D341Med (cell line): ENCODE results near the gene NBDY.
"Not testable (repeated sequence)": the region's sequence is repeated elsewhere in the genome, so short reads cannot be mapped to it uniquely, and the experiment has no call there.

Source experiments
- DNase-seq: peaks from one replicate; pipeline ENCODE4 v3.0.0; 2012; ENCODE audit warnings: low spot score

The NBDY gene

DNA sequence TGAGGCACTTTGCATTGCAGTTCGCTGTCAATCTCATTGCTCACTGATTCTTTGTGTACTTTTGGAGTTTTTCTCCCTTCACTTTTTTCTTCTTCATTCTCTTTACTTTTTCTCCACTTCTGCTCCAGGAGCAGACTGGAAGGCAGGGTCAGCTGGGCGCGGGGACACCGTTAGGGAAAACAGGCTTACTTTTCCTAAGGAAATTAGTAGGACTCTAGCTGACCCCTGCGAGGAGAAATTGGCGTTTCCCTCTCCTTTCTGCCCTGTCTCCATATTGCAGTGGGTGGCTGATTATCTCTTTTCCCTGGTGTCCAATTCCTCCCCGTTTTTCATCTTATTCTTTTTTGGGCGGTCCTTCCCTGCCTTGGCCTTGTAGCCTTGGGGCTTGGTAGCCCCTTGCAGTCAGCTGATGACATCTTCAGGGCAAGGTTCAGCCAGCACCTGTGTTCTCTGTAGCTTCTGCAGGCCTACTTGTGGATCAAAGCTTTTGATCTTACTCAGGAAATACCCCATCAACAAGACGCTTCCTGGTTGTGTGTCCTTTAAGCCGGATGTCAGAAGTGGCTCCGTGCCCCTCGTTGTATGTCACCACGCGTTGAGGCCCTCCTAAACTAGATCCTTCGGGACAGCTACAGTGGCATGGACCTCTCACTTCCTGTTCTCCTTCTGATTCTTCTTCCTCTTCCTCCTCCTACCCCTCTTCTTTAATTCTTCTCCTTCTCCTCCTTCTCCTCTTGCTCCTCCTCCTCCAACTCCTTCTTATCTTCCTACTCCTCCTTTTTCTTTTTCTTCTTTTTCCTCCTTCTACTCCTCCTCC, 36.1 kb downstream of the NBDY start:
- peak; percentile 1 for DNase-seq

DNA sequence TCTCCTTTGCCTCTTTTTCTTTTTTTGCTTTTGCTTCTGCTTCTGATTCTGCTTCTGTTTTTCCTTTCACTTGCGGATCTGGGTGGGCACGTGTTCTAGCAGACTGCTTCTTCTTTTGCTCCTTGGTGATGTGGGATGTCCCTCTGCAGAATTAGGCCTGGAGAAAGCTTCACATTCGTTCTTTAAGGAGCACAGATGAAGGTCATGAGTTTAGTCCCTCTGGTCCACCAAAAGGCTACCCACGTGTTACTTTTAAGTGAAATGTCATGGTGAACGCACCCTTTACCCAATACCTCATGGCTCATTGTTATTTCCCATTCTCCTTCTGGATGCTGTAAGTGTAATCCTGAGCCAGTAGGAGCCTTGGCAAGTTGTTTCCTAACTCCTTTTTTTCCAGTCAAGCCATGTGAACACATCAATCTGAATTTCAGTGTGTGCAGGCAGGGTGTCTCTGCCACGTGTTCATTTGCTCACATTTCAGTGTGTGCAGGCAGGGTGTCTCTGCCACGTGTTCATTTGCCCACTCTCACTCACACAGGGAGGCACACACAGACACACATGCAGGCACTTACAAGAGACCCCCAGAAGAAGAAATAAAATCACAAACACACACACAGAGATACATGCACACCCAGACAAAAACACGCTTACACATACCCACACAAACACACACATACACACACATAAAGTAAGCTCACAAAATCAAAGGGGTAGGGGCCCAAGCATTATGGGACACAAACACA, 36.9 kb downstream of the NBDY start:
- no peak for DNase-seq

DNA sequence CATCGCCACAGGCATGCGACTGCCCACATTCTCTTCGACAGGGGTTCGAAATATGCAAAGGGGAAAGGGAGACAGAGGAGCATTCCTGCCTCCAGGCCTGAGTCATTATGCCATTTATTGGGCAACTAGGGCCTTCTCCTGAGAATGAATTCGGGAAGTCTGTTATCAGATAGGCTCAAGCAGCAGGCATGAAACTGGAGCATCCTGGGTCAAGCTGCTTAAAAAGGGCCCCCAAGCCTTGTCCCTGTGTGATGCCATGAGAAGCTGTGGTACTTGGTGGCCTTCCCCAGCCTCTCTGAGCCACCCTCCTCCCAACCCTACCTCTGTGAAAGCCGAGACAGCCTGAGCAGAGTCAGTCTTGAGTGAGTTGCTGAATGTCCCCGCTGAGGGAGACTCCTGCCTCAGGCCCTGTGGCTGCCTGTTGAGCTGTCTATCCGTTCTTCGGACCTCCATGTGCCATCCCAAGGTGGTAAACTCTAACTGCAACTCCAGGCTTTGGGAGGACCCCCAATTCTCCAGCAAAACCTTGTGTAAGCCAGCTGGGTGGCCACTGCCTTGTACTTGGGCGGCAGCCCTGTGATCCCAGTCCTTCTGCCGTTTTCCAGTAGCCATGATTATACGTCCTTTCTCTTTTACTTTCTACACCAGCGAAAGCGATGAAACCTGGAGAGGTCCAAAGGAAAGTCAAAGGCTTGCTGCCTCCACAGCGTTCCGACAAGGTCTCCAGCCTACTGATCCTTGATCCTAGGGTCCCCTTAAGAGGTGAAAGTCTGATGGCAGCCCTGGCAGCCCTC, 37.7 kb downstream of the NBDY start:
- no peak for DNase-seq

DNA sequence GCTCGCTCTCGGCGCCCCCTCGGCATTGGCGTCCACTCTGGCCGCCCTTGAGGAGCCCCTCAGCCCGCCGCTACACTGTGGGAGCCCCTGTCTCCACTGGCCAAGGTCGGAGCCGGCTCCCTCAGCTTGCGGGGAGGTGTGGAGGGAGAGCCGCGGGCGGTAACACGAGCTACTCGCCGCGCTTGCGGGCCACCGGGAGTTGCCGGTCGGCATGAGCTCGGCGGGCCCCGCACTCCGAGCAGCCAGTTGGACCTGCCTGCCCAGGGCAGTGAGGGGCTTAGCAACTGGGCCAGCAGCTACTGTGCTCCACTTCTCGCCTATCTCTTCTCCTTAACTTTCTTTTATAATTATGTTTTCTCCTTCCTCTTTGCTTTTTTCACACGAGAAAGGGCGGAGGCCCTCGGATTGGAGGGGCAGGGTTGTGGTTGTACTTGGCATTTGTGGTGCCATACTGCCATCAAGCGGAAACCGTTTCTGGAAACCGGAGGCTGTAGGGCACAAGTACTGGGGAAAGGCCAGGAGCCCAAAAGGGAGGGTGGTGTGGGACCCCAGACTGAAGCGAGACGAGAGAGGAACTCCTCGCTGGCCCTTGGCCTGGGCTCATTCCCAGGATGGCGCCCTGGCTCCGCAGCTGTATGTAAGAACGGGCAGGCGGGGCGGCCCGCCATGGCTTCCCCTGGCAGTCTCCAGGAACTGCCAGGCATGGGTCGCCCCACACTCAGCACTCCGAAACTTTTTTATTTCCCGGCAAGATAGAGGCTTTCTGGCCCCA, 38.5 kb downstream of the NBDY start:
- DNase-seq = not testable (repeated sequence)

DNA sequence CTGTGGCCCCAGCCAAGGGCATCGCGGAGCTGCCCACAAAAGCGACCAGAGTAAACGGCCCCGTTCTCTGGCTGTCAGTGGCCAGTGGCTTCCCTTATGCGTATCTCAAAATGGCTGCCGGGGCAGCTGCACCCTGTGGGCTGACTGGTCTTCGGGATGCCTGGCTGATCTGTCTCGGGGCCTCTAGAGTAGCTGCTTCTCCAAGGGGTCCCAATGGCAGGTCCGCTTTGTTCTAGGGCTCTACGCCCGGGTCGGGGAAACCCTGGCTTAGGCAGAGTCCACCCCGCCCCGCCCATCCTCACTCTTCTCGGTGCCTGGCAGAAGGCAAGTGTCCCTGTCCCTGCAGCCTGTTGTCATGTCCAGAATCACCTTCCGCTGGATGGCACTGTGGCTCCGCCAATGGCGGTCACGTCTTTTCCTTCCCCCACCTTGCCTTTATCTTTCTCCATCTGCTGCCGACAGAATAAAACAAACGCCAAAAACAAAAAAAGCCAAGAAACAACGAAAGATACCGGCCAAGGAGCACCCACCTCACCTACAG, 39.1 kb downstream of the NBDY start:
- not testable (repeated sequence) for DNase-seq

DNA sequence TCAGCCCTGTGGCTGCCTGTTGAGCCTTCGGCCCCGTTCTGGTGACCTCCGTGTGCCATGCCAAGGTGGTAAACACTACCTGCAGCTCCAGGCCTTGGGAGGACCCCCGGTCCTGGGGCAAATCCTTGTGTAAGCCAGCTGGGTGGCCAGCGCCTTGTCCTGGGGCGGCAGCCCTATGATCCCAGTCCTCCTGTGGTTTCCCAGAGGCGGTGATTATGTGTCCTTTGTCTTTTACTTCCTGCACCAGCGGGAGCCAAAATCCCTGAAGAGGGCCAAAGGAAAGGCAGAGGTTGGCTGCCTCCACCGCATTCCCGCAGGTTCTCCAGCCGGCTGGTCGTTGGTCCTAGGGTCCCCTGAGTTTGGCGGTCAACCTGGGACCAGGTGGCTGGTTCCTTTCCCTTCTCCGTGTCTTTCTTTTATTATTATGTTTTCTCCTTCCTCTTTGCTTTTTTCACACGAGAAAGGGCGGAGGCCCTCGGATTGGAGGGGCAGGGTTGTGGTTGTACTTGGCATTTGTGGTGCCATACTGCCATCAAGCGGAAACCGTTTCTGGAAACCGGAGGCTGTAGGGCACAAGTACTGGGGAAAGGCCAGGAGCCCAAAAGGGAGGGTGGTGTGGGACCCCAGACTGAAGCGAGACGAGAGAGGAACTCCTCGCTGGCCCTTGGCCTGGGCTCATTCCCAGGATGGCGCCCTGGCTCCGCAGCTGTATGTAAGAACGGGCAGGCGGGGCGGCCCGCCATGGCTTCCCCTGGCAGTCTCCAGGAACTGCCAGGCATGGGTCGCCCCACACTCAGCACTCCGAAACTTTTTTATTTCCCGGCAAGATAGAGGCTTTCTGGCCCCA, 43.9 kb downstream of the NBDY start:
- not testable (repeated sequence) for DNase-seq

DNA sequence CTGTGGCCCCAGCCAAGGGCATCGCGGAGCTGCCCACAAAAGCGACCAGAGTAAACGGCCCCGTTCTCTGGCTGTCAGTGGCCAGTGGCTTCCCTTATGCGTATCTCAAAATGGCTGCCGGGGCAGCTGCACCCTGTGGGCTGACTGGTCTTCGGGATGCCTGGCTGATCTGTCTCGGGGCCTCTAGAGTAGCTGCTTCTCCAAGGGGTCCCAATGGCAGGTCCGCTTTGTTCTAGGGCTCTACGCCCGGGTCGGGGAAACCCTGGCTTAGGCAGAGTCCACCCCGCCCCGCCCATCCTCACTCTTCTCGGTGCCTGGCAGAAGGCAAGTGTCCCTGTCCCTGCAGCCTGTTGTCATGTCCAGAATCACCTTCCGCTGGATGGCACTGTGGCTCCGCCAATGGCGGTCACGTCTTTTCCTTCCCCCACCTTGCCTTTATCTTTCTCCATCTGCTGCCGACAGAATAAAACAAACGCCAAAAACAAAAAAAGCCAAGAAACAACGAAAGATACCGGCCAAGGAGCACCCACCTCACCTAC, 44.5 kb downstream of the NBDY start:
- not testable (repeated sequence) for DNase-seq

DNA sequence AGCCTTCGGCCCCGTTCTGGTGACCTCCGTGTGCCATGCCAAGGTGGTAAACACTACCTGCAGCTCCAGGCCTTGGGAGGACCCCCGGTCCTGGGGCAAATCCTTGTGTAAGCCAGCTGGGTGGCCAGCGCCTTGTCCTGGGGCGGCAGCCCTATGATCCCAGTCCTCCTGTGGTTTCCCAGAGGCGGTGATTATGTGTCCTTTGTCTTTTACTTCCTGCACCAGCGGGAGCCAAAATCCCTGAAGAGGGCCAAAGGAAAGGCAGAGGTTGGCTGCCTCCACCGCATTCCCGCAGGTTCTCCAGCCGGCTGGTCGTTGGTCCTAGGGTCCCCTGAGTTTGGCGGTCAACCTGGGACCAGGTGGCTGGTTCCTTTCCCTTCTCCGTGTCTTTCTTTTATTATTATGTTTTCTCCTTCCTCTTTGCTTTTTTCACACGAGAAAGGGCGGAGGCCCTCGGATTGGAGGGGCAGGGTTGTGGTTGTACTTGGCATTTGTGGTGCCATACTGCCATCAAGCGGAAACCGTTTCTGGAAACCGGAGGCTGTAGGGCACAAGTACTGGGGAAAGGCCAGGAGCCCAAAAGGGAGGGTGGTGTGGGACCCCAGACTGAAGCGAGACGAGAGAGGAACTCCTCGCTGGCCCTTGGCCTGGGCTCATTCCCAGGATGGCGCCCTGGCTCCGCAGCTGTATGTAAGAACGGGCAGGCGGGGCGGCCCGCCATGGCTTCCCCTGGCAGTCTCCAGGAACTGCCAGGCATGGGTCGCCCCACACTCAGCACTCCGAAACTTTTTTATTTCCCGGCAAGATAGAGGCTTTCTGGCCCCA, 49.3 kb downstream of the NBDY start:
- DNase-seq = not testable (repeated sequence)

DNA sequence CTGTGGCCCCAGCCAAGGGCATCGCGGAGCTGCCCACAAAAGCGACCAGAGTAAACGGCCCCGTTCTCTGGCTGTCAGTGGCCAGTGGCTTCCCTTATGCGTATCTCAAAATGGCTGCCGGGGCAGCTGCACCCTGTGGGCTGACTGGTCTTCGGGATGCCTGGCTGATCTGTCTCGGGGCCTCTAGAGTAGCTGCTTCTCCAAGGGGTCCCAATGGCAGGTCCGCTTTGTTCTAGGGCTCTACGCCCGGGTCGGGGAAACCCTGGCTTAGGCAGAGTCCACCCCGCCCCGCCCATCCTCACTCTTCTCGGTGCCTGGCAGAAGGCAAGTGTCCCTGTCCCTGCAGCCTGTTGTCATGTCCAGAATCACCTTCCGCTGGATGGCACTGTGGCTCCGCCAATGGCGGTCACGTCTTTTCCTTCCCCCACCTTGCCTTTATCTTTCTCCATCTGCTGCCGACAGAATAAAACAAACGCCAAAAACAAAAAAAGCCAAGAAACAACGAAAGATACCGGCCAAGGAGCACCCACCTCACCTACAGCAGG, 50.0 kb downstream of the NBDY start:
- DNase-seq = not testable (repeated sequence)

DNA sequence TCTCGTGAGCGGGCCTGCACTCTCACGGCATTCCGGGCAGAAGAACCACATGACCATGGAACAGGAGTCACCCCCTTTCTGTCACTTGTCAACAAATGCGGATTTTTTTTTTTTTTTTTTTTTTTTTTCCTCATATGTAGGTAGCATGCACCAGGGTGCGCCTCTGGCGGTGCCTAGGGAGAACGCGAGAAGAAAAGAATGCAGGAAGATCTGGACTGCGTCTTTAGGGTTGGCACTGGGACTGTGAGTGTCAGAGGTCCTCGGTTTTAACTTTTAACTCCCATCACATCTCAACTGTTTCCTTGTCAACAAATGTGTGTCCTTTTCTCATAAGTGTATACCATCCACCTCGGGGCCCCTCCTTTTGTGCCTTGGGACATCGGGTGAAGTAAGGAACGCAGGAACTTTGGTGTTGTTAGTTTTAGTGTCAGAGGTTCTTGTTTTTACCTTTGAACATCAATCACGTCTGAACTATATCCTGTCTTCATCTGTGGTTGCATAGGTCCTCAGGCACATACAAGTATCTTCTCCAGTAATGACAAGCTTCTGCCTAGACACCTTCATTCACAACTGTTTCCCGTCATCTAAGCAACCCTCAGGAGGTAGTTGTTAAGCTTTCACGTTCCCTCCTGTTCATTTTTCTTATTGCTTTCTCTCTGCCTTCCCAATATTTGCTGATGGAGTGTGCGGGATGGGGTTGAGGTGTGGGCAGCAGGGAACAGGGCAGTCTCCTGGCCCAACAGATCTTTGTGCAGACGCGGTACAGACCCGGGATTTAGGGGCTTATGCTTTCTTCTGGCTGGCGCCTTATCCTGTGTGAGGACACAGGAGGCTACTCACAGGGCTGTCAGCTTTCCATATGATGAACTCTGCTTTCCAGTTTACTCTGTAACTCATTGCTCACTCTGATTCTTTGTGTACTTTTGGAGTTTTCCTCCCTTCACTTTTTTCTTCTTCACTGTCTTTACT, 51.9 kb downstream of the NBDY start:
- DNase-seq = not testable (repeated sequence)

DNA sequence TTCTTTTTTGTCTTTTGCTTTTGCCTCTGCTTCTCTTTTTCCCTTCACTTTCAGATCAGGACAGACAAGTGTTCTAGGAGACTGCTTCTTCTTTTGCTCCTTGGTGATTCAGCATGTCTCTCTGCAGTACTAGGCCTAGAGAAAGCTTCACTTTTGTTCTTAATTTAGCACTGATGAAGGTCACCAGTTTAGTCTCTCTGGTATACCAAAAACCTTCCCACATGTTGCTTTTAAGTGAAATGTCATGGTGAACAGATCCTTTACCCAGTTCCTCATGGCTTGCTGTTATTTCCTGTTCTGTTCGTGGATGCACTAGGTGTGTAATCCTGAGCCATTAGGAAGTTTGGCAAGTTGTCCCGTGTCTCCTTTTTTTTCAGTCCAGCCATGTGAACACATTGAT, 53.3 kb downstream of the NBDY start:
- no peak for DNase-seq

DNA sequence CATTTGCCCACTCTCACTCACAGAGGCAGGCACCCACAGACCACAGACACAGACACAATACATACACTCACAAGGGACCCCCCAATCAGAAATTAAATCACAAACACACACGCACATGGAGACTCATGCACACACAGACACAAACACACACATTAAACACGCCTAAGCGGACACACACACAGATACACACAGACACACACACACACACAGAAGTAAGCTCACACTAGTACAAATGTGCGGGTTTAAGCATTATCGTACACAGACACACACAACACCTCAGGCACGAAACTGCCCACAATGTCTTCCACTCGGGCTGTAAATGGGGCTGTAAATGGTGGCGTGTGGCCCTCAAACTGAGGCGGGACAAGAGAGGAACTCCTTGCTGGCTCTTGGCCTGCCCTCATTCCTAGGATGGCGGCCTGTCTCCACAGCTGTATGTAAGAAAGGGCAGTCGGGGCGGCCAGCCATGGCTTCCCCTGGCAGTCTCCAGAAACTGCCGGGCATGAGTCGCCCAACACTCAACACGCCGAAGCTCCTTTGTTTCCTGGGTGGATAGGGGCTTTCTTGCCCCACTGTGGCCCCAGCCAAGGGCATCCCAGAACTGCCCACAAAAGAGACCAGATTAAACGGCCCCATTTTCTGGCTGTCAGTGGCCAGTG, 53.9 kb downstream of the NBDY start:
- no peak for DNase-seq

DNA sequence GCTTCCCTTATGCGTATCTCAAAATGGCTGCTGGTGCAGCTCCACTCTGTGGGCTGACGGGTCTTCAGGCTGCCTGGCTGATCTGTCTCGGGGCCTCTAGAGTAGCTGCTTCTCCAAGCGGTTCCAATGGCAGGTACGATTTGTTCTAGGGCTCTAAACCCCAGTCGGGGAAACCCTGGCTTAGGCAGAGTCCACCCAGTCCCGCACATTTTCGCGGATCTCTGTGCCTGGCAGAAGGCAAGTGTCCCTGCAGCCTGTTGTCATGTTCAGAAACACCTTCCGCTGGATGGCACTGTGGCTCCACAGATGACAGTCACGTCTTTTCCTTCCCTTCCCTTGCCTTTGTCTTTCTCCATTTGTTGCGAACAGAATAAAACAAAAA, 54.4 kb downstream of the NBDY start:
- no peak for DNase-seq

DNA sequence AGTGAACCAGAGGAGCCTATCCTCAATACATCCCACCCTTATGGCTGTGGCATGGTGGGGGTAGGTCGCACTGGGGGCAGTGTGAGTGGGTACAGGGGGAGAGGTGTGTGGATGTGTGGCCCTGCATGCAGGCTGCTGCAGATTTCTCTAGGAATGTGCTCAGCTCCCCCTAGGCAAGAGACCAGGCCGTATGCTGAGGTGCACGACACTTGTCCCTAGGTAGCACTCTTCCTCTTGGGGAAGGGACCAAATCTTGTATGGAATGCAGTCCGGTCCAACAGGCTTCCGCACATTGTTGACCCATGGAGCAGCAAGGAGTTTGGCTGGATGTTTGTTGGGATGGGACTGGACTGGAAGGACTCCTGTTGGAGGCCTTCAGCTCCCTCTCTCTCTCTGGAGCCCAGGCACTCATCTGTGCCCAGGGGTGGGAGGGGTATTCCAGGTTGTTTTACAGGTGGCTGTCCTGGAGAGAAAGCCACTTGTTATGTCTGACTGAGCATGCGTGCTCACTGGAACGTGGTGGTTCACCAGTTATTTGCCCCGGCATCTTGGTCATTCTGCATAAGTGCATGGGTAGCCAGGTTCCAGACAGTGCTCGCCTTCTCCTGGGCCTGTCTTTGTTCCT, 55.1 kb downstream of the NBDY start:
- DNase-seq = no peak

DNA sequence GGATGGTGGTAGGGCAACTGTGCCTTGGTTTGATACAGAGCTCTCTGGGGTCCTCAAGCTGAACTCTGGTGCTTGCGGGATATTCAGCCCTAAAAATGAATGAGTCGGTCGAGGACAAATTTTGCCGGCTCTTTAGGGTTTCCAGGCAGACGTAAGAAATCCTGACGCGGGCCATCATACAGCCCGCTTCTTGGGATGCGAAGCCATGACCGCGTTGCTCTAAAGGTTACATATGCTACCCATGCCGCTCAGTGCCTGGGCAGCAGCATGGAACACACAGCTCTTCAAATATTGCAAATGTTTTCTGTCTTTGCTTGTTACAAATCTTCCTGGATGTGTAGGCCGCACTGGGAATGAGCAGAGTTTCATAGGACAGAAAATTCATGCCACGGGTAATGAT, 55.6 kb downstream of the NBDY start:
- DNase-seq = no peak

DNA sequence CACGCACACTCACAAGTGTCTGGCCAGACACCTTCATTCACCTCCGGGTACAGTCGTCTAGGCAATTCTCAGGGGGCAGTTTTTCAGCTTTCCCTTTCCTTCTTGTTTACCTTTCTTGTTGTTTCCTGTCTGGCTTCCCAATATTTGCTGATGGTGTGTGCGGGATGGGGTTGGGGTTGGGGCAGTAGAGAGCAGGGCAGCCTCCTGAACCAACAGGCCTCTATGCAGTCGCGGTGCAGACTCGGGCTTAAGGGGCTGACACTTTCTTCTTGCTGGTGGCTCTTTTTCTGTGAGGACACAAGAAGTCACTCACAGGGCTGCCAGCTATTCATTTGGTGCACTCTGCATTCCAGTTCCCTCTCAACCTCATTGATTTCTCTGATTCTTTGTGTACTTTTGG, 56.4 kb downstream of the NBDY start:
- no peak for DNase-seq
